GM21717 (cell line): ENCODE results near the gene SH2D4B.

Source experiments
- ATAC-seq: cut with Tn5 transposase; IDR thresholded peaks from one replicate; pipeline ENCODE4 v1.9.1; 2021; ENCODE audit warnings: mild to moderate bottlenecking, moderate library complexity; ENCODE audit not compliant: unreplicated experiment

The SH2D4B gene

GRCh38 chr10:80674809-80675208, 137.1 kb downstream of the SH2D4B start:
- no peak for ATAC-seq

GRCh38 chr10:80681142-80681541, 143.4 kb downstream of the SH2D4B start:
- no peak for ATAC-seq

DNA sequence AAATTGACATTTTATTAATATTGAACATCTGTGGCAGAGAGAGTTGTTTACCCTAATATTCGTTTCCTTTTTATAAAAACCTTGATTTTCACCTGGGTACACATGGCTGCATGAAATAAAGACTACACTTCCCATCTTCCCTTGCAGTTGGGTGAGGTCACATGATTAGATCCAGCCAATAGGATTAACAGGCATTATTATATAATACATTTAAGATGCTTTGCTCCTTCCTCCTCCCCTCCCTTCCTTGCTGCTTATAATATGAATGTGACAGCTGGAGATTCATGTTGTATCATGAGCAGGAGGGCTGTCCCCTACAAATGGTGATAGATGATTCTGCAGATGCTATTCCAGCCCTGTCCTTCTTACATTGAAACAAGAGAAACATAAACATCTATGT, 146.6 kb downstream of the SH2D4B start:
- peak; percentile 83 for ATAC-seq

- ATAC-seq = no peak
Observed at GRCh38 chr10:80685355-80685754, 147.7 kb downstream of the SH2D4B start.

DNA sequence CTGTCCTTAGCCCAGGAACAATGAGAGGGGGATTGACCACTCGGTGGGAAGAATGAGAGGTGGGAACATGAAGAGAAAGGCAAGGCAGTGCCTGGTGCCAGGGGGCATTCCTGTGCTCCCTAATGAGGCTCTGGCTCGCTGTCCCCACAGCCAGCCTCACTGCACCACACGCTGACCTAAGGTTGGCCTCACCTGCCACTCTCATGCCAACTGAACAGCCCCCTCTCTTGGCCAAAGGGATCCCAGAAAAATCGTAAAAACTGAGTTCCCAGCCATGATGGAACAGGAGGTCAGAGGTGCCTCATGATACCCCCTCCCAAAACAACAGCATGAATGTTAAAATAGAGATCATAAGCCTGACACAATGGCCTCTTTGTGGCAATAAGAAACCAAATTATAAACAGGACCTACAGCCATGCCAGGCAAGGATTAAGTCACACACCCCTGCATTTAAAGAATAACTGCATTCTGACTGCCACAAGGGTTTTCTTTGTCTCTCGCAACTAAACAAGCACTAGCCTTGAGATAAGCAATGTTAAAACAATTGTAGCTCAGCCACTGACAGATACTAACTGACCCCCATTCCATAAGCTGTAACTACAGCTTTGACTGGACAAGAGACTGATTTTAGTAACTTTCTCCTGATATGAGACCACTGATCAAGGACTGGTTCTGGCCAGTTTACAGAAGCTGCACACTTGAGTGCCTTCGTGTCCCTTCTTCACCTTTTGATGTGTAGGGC, 149.2 kb downstream of the SH2D4B start:
- no peak for ATAC-seq

GRCh38 chr10:80687476-80687789, 149.7 kb downstream of the SH2D4B start:
- no peak for ATAC-seq

DNA sequence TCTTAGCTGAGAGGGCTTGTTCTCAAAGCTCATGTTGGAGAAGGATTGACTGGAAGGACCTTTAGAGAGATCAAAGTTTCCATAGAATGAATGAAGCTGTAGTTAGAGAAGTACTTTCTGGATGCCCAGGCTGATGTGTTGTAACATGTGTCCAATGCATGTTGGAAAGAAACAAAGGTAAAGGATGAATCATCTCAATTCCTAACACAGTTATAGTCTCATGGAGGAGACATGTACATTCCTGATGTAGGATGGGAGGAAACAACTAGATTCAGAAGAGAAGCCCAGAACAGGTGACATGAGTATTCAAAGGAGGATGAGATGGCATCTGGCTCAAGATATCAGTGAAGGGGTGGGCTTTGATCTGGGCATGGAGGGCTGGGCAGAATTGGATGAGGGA, 152.7 kb downstream of the SH2D4B start:
- ATAC-seq = no peak

DNA sequence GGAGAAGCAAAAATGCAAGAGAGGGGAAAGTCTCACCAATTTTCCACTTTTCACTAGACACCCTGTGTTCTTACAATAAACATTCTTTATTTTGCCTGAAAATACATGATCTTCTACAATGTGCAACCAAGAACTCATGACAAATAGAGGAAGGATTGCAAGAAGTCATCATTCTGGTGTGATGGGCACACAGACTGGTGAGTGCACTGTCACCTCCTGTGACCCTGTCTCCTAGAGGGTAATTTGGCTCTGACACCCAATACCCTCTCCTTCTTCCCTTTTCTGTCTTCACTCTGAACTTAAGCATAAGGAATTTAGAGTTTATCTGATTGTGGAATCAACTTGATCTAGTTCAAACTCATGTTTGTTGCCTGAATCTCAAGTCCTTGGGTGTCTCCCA, 153.7 kb downstream of the SH2D4B start:
- no peak for ATAC-seq

- no peak for ATAC-seq
Observed at GRCh38 chr10:80693565-80693964, 155.9 kb downstream of the SH2D4B start.

DNA sequence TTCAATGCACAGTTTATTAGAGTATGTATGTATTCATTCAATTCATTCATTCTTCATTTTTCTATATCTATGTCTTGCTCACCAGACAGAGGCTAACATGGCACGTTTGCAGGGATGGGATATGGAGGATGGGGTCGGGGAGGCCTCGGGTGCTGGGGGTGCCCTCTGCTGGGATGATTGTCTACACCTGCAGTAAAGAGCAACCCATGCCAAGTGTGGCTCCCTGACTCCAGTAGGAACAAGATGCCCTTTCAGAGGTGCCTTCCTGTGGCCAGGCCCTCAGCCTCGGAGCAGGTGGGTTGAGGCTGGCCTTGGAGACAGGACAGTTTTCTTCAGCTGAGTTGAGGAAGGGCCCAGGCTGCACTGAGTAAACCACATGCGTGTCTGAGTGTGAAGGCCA, 157.2 kb downstream of the SH2D4B start:
- ATAC-seq = no peak
